ENCODE results near the gene CNNM3.

The CNNM3 gene

DNA sequence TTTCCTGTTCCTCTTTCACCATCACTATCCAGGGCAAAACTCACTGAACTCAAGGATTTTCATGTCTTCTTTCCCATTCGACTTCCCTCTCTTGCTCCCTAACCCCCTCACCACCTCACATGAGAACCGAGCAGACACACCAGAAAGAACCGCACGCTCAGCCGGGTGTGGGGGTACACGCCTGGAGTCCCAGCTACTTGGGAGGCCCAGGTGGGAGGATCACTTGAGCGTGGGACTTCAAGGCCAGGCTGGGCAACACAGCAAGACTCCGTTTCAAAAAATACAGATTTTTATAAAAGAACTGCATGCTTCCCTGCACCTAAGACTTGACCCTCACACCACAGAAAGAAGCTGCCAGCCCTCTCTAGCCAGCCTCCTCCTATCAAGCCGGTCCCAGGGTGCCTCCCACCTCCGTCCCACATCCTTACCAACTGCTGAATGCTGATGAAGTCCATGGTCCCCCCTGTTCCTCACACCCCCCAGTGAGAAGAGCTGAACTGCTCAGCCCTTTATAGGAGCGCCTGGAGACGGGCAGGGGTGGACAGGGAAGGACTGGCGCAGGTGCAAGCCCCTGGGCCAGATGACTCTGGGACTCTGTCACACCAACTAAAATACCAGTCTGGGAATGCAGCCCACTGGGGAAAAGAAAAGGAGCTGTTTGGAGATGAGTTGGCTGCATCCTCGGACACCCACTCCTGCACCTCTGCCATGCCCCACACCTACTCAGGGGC, 27.6 kb downstream of the CNNM3 start, which contains the start of gene ANKRD23:
ANKRD23 (minus strand) TSS at position 484 of the 731 bp plus-strand sequence; CDS start at position 455, 29 bp downstream.
- DNase-seq, result no peak
- H3K4me3 Mint-ChIP-seq, result peak within 1 kb of the TSS; percentile 9

DNA sequence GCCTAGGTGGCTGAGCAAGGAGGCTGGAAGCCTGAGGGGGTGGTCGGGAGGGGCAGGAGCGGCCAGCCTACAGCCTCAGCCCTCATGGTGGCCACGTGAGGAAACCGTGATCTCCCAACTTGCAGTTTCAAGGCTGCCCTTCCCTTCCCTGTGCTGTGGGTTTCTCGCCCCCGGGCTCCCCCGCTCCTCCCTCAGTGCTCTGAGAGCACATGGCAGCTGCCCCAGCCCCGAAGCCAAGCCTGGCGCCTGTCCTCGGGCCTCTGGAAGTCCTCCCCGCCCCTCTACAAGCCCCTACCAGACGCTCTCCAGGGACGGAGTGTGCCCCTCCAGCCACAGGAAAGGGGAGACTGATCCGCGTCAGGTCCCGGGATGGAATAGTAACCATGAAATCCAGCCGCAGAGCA, 28.3 kb downstream of the CNNM3 start:
- H3K36me3 Mint-ChIP-seq (ENCODE audit: low read depth), result peaks cover 20% of the 10 kb centered on the region
- no peaks in the 10 kb centered on the region for H3K9me3 Mint-ChIP-seq
- no peak overlapping the region for H3K4me3 Mint-ChIP-seq
- H3K27me3 Mint-ChIP-seq (ENCODE audit: low read depth, poor library complexity), result no peaks in the 10 kb centered on the region
- H3K27ac Mint-ChIP-seq, result peak overlapping the region; percentile 42
- TF ChIP-seq CTCF (IDR thresholded peaks at IDR 0.05), result no peak
- DNase-seq, result no peak
- peaks cover 54% of the 10 kb centered on the region for H3K4me1 Mint-ChIP-seq

More for the DNA sequence above, 27.6 kb downstream of the CNNM3 start, which contains the start of gene ANKRD23:
- Mint-ChIP-seq H3K36me3 (ENCODE audit: low read depth) (peaks cover 20% of the 10 kb centered on the region), H3K9me3 (no peaks in the 10 kb centered on the region), H3K27me3 (ENCODE audit: low read depth, poor library complexity) (no peaks in the 10 kb centered on the region), H3K27ac (peak within 1 kb of the TSS; percentile 86), H3K4me1 (peaks cover 54% of the 10 kb centered on the region)
- TF ChIP-seq CTCF (IDR thresholded peaks at IDR 0.05), result no peak

DNA sequence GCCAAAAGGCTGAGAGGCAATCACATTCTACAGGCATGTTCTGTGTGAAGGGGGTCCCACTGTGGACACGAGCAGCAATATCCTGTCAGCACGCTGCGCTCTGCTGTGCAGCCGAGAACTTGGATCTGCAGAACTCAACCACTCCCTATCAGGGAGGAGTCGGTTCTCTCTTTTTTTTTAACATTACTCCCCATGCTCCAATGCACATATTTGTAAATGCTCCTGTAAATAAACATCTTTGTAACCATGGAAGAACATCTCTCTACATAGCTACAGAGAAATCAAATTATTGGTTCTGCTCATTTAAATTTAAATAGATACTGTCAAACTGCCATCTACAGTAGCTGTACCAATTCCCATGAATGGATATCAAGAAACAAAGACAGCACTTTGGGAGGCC, 30.8 kb downstream of the CNNM3 start:
- no peaks in the 10 kb centered on the region for H3K9me3 Mint-ChIP-seq
- peaks cover 37% of the 10 kb centered on the region for H3K36me3 Mint-ChIP-seq (ENCODE audit: low read depth)
- peaks cover 42% of the 10 kb centered on the region for H3K4me1 Mint-ChIP-seq
- H3K27me3 Mint-ChIP-seq (ENCODE audit: low read depth, poor library complexity), result no peaks in the 10 kb centered on the region
- no peak overlapping the region for H3K27ac Mint-ChIP-seq
- no peak overlapping the region for H3K4me3 Mint-ChIP-seq
- no peak for TF ChIP-seq CTCF (IDR thresholded peaks at IDR 0.05)
- DNase-seq, result no peak

- Mint-ChIP-seq H3K4me1 (peaks cover 34% of the 10 kb centered on the region), H3K36me3 (ENCODE audit: low read depth) (peaks cover 43% of the 10 kb centered on the region), H3K27ac (peak overlapping the region; percentile 37), H3K4me3 (no peak overlapping the region), H3K27me3 (ENCODE audit: low read depth, poor library complexity) (no peaks in the 10 kb centered on the region), H3K9me3 (no peaks in the 10 kb centered on the region)
- TF ChIP-seq CTCF (IDR thresholded peaks at IDR 0.05), result no peak
- no peak for DNase-seq
These were observed 31.5 kb downstream of the CNNM3 start for GRCh38 chr2:96847586-96847985.

- peak overlapping the region; percentile 37 for H3K27ac Mint-ChIP-seq
- H3K27me3 Mint-ChIP-seq (ENCODE audit: low read depth, poor library complexity), result no peaks in the 10 kb centered on the region
- H3K9me3 Mint-ChIP-seq, result no peaks in the 10 kb centered on the region
- peaks cover 27% of the 10 kb centered on the region for H3K4me1 Mint-ChIP-seq
- peaks cover 50% of the 10 kb centered on the region for H3K36me3 Mint-ChIP-seq (ENCODE audit: low read depth)
- no peak for TF ChIP-seq CTCF (IDR thresholded peaks at IDR 0.05)
- H3K4me3 Mint-ChIP-seq, result no peak overlapping the region
- DNase-seq, result peak; percentile 30
These were observed 32.2 kb downstream of the CNNM3 start for GRCh38 chr2:96848264-96848663.

DNA sequence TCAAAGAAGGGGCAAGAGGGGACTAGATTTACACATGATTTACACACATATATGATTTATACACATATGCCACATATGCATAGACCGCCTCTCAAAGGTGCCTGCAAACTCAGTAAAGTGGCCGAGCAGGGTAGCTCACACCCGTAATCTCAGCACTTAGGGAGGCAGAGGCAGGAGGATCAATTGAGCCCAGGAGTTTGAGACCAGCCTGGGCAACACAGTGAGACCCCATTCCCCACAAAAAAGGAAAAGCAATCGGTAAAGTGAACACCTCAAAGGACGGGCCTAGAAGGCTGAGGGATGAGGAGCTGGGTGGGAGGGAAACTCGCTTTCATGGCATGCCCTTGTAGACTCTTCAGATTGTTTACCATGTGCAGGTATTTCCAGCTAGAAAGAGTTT, 36.6 kb downstream of the CNNM3 start:
- Mint-ChIP-seq H3K27me3 (ENCODE audit: low read depth, poor library complexity) (peaks cover 2% of the 10 kb centered on the region), H3K4me3 (no peak overlapping the region), H3K27ac (no peak overlapping the region), H3K9me3 (no peaks in the 10 kb centered on the region), H3K4me1 (peaks cover 35% of the 10 kb centered on the region), H3K36me3 (ENCODE audit: low read depth) (peaks cover 44% of the 10 kb centered on the region)
- no peak for TF ChIP-seq CTCF (IDR thresholded peaks at IDR 0.05)
- DNase-seq, result no peak

Data from nephron progenitor cell (in vitro differentiated cells).